ENCODE measurements around the gene POLE.

POLE gene

GRCh38 chr12:132687211-132688164 lies at the start of gene POLE, which contains the start of gene PXMP2:
Gene POLE (minus strand): TSS chr12:132687342. CDS start chr12:132687315, 27 bp downstream.
Gene PXMP2 (plus strand): TSS chr12:132687587. CDS start chr12:132687671, 84 bp downstream.
- Histone ChIP-seq H3K36me3 (no peaks in the 10 kb centered on the region), H3K4me1 (ENCODE audit: control insufficient read depth in 1 of 2, insufficient read depth in 1 of 2, low read depth in 1 of 2, low read length in 1 of 2) (peaks cover 11 to 14% of the 10 kb centered on the region in 2 experiments), H3K27me3 (peaks cover 9% of the 10 kb centered on the region), H3K27ac (peak within 1 kb of the TSS; percentile 52), H3K4me3 (ENCODE audit: low read depth in 1 of 2, low read length in 1 of 2) (peak within 1 kb of the TSS; percentile 72 to 88), H3K9me3 (no peaks in the 10 kb centered on the region)
- TF ChIP-seq CTCF (IDR thresholded peaks at IDR 0.05): no peak

- no peaks in the 10 kb centered on the region for H3K9me3 ChIP-seq
- TF ChIP-seq CTCF (IDR thresholded peaks at IDR 0.05): no peak
- H3K27ac ChIP-seq: no peak overlapping the region
- H3K27me3 ChIP-seq: no peaks in the 10 kb centered on the region
- H3K4me3 ChIP-seq (ENCODE audit: low read depth in 1 of 2, low read length in 1 of 2): no peak overlapping the region
- peaks cover 100% of the 10 kb centered on the region for H3K36me3 ChIP-seq
- H3K4me1 ChIP-seq (ENCODE audit: control insufficient read depth in 1 of 2, insufficient read depth in 1 of 2, low read depth in 1 of 2, low read length in 1 of 2): no peaks in the 10 kb centered on the region
Measured at GRCh38 chr12:132736913-132737312, 49.8 kb upstream of the POLE start.

- TF ChIP-seq CTCF (IDR thresholded peaks at IDR 0.05): no peak
- Histone ChIP-seq H3K27me3 (no peaks in the 10 kb centered on the region), H3K4me3 (ENCODE audit: low read depth in 1 of 2, low read length in 1 of 2) (no peak overlapping the region), H3K9me3 (no peaks in the 10 kb centered on the region), H3K27ac (no peak overlapping the region), H3K36me3 (peaks cover 100% of the 10 kb centered on the region), H3K4me1 (ENCODE audit: control insufficient read depth in 1 of 2, insufficient read depth in 1 of 2, low read depth in 1 of 2, low read length in 1 of 2) (no peaks in the 10 kb centered on the region)
Measured at GRCh38 chr12:132736378-132736777, 49.2 kb upstream of the POLE start.

- Histone ChIP-seq H3K27me3 (no peaks in the 10 kb centered on the region), H3K36me3 (peaks cover 100% of the 10 kb centered on the region), H3K4me1 (ENCODE audit: control insufficient read depth in 1 of 2, insufficient read depth in 1 of 2, low read depth in 1 of 2, low read length in 1 of 2) (no peaks in the 10 kb centered on the region), H3K27ac (no peak overlapping the region), H3K4me3 (ENCODE audit: low read depth in 1 of 2, low read length in 1 of 2) (no peak overlapping the region), H3K9me3 (no peaks in the 10 kb centered on the region)
- no peak for TF ChIP-seq CTCF (IDR thresholded peaks at IDR 0.05)
Measured at GRCh38 chr12:132735496-132735895, 48.4 kb upstream of the POLE start.

- Histone ChIP-seq H3K9me3 (no peaks in the 10 kb centered on the region), H3K27ac (no peak overlapping the region), H3K36me3 (peaks cover 97% of the 10 kb centered on the region), H3K4me3 (ENCODE audit: low read depth in 1 of 2, low read length in 1 of 2) (no peak overlapping the region), H3K4me1 (ENCODE audit: control insufficient read depth in 1 of 2, insufficient read depth in 1 of 2, low read depth in 1 of 2, low read length in 1 of 2) (no peaks in the 10 kb centered on the region), H3K27me3 (no peaks in the 10 kb centered on the region)
- no peak for TF ChIP-seq CTCF (IDR thresholded peaks at IDR 0.05)
Measured at GRCh38 chr12:132734206-132734605, 47.1 kb upstream of the POLE start.
